Measurements from ENCODE around the gene CLNK. TPM values are rescaled to one million over a fixed set of nuclear protein-coding genes. Genes with fewer than 3 reads are reported as not detected.

CLNK gene
- total RNA-seq, 1 donor from 2014 or later = not detected

GRCh38 chr4:10458177-10458576, 226.4 kb downstream of the CLNK start:
- peak overlapping the region; percentile 79 for H3K4me3 Mint-ChIP-seq (ENCODE audit: unreplicated experiment)

GRCh38 chr4:10457255-10457801, 227.2 kb downstream of the CLNK start, which contains the start of gene ZNF518B:
Gene ZNF518B (minus strand): TSS chr4:10457426. CDS start chr4:10446328, 11,098 bp downstream.
- peak within 1 kb of the TSS; percentile 94 for H3K27ac Mint-ChIP-seq (ENCODE audit: unreplicated experiment)
- peak; percentile 81 for DNase-seq (ENCODE audit: low spot score)

More at GRCh38 chr4:10458177-10458576, 226.4 kb downstream of the CLNK start:
- TF ChIP-seq, protein P1, sequence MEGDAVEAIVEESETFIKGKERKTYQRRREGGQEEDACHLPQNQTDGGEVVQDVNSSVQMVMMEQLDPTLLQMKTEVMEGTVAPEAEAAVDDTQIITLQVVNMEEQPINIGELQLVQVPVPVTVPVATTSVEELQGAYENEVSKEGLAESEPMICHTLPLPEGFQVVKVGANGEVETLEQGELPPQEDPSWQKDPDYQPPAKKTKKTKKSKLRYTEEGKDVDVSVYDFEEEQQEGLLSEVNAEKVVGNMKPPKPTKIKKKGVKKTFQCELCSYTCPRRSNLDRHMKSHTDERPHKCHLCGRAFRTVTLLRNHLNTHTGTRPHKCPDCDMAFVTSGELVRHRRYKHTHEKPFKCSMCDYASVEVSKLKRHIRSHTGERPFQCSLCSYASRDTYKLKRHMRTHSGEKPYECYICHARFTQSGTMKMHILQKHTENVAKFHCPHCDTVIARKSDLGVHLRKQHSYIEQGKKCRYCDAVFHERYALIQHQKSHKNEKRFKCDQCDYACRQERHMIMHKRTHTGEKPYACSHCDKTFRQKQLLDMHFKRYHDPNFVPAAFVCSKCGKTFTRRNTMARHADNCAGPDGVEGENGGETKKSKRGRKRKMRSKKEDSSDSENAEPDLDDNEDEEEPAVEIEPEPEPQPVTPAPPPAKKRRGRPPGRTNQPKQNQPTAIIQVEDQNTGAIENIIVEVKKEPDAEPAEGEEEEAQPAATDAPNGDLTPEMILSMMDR (IDR thresholded peaks at IDR 0.05; ENCODE audit: unreplicated experiment) = no peak
- Mint-ChIP-seq H3K27ac (ENCODE audit: unreplicated experiment) (peak overlapping the region; percentile 12), H3K27me3 (ENCODE audit: unreplicated experiment) (peaks cover 26% of the 10 kb centered on the region), H3K4me1 (ENCODE audit: unreplicated experiment) (peaks cover 25% of the 10 kb centered on the region), H3K36me3 (ENCODE audit: low read depth, unreplicated experiment) (peaks cover 19% of the 10 kb centered on the region), H3K9me3 (ENCODE audit: unreplicated experiment) (peaks cover 5% of the 10 kb centered on the region)
- DNase-seq (ENCODE audit: low spot score) = peak; percentile 13

DNA sequence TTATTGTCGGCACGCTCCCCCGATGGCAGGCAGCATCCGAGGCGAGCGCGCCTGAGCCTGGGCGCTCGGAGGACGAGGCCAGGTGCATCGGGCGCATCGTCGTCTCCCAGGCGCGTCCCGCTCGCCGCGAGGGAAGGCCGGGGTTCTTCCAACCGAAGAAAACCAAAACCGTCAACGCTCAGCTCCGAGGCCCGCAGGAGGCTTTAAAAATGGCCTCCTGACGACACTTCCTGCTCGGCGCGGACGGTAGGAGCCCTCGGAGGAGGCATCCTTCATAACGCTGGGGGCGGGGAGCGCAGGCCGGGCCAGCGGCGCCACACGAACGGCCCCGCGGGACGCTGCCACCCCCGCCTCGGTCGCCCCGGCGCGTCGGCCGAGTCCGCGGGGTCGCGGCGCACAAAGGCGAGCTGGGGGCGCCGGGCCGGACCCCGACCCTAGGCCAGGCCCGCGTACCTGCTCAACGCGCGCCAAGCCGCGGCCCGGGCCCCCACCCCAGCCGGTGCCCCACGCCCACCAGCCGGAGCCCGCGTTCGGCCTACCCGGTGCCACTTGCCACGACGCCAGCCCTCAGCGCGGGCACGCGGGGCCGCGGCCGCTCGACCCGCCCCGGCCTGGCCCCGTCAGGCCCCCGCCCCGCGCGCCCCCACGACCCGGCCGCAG, 227.8 kb downstream of the CLNK start:
- peak overlapping the region; percentile 96 for H3K4me3 Mint-ChIP-seq (ENCODE audit: unreplicated experiment)
- peaks cover 21% of the 10 kb centered on the region for H3K4me1 Mint-ChIP-seq (ENCODE audit: unreplicated experiment)
- peaks cover 5% of the 10 kb centered on the region for H3K9me3 Mint-ChIP-seq (ENCODE audit: unreplicated experiment)
- H3K27me3 Mint-ChIP-seq (ENCODE audit: unreplicated experiment) = peaks cover 21% of the 10 kb centered on the region
- TF ChIP-seq, protein P1 (IDR thresholded peaks at IDR 0.05; ENCODE audit: unreplicated experiment) = no peak
- DNase-seq (ENCODE audit: low spot score) = peak; percentile 53
- peak overlapping the region; percentile 94 for H3K27ac Mint-ChIP-seq (ENCODE audit: unreplicated experiment)
- peaks cover 23% of the 10 kb centered on the region for H3K36me3 Mint-ChIP-seq (ENCODE audit: low read depth, unreplicated experiment)

More at GRCh38 chr4:10457255-10457801, 227.2 kb downstream of the CLNK start, which contains the start of gene ZNF518B:
- TF ChIP-seq, protein P1 (IDR thresholded peaks at IDR 0.05; ENCODE audit: unreplicated experiment) = no peak
- Mint-ChIP-seq H3K27me3 (ENCODE audit: unreplicated experiment) (peaks cover 24% of the 10 kb centered on the region), H3K4me3 (ENCODE audit: unreplicated experiment) (peak within 1 kb of the TSS; percentile 96), H3K4me1 (ENCODE audit: unreplicated experiment) (peaks cover 25% of the 10 kb centered on the region), H3K9me3 (ENCODE audit: unreplicated experiment) (peaks cover 5% of the 10 kb centered on the region), H3K36me3 (ENCODE audit: low read depth, unreplicated experiment) (peaks cover 24% of the 10 kb centered on the region)

DNA sequence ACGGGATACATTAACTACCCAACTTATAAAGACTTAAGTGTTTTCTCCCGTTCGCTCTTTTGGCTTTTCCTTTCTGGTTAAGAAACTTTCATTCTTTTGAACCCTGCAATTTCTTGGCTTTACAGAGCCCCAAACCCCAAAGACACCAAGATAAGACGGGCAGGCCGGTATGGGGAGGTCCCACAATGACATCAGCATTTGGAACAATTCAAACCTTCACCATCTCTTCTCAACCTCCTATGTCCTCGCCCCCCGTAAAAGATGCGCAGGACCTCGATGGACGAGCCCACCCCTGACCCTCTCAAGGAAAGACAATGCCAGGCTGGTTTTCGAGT, 228.3 kb downstream of the CLNK start:
- H3K4me1 Mint-ChIP-seq (ENCODE audit: unreplicated experiment) = peaks cover 21% of the 10 kb centered on the region
- TF ChIP-seq, protein P1 (IDR thresholded peaks at IDR 0.05; ENCODE audit: unreplicated experiment) = no peak
- H3K27me3 Mint-ChIP-seq (ENCODE audit: unreplicated experiment) = peaks cover 21% of the 10 kb centered on the region
- H3K9me3 Mint-ChIP-seq (ENCODE audit: unreplicated experiment) = peaks cover 5% of the 10 kb centered on the region
- peak overlapping the region; percentile 96 for H3K4me3 Mint-ChIP-seq (ENCODE audit: unreplicated experiment)
- peak overlapping the region; percentile 94 for H3K27ac Mint-ChIP-seq (ENCODE audit: unreplicated experiment)
- H3K36me3 Mint-ChIP-seq (ENCODE audit: low read depth, unreplicated experiment) = peaks cover 23% of the 10 kb centered on the region
- no peak for DNase-seq (ENCODE audit: low spot score)

DNA sequence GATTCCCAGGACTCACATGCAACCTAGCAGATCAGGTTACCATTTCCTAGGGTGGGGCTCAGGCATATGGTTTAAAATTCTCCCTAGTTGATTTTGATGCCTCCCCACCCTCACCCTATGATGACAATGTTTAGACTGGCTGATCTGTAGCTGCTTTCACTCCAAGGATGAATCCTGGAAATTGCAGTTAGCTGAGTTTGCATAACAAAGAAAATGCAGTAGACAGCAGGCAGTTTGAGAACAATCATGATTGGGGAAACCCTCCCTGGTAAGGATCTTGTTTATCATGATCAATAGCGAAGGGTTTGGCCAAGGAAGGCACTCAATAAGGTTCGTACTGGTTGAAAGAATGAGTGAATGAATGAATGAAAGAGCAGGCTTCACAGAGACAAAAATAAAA, 229.4 kb downstream of the CLNK start:
- DNase-seq (ENCODE audit: low spot score) = no peak
- peak overlapping the region; percentile 28 for H3K4me3 Mint-ChIP-seq (ENCODE audit: unreplicated experiment)
- TF ChIP-seq, protein P1 (IDR thresholded peaks at IDR 0.05; ENCODE audit: unreplicated experiment) = no peak
- H3K27ac Mint-ChIP-seq (ENCODE audit: unreplicated experiment) = no peak overlapping the region
- peaks cover 21% of the 10 kb centered on the region for H3K4me1 Mint-ChIP-seq (ENCODE audit: unreplicated experiment)
- H3K27me3 Mint-ChIP-seq (ENCODE audit: unreplicated experiment) = peaks cover 18% of the 10 kb centered on the region
- H3K9me3 Mint-ChIP-seq (ENCODE audit: unreplicated experiment) = peaks cover 5% of the 10 kb centered on the region
- peaks cover 22% of the 10 kb centered on the region for H3K36me3 Mint-ChIP-seq (ENCODE audit: low read depth, unreplicated experiment)
